HG02759 (cell line): ENCODE measurements around the gene FTMT.
"Not testable (repeated sequence)": the region's sequence is repeated elsewhere in the genome, so short reads cannot be mapped to it uniquely, and the experiment has no call there.

Experiments
- ATAC-seq: cut with Tn5 transposase; IDR thresholded peaks from one replicate; pipeline ENCODE4 v1.9.1; 2021; ENCODE audit warnings: mild to moderate bottlenecking, moderate library complexity; ENCODE audit not compliant: unreplicated experiment

FTMT gene

DNA sequence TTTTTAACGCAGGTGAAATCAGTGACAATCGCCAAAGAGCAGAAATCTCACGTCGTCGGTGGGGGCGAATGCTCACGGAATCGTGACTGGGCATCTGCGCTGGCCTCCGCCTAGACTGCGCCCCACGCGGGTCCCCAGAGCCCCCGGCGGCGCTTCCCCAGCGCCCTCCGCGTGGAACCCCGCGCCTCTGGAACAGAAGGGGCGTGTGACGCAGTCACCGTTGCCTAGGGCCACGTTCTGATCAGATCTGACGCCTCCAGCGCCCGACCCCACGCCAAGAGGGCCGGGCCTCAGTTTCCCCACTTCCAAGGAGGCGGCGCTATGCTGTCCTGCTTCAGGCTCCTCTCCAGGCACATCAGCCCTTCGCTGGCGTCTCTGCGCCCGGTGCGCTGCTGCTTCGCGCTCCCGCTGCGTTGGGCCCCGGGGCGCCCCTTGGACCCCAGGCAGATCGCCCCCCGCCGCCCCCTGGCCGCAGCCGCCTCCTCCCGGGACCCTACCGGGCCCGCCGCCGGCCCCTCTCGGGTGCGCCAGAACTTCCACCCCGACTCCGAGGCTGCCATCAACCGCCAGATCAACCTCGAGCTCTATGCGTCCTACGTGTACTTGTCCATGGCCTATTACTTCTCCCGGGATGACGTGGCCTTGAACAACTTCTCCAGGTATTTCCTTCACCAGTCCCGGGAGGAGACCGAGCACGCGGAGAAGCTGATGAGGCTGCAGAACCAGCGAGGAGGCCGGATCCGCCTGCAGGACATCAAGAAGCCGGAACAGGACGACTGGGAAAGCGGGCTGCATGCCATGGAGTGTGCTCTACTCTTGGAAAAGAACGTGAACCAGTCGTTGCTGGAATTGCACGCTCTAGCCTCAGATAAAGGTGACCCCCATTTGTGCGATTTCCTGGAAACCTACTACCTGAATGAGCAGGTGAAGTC is at the start of gene FTMT:
FTMT (plus strand) TSS at position 240 of the 932 bp plus-strand sequence; CDS start at position 322, 82 bp downstream.
- no peak for ATAC-seq

DNA sequence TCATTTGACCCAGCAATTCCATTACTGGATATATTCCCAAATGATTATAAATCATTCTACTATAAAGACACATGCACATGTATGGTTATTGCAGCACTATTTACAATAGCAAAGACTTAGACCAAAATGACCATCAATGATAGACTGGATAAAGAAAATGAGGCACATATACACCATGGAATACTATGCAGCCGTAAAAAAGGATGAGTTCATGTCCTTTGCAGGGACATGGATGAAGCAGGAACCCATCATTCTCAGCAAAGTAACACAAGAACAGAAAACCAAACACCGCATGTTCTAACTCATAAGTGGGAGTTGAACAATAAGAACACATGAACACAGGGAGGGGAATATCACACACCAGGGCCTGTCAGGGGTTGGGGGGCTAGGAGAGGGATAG is 46.4 kb upstream of the FTMT start:
- not testable (repeated sequence) for ATAC-seq

DNA sequence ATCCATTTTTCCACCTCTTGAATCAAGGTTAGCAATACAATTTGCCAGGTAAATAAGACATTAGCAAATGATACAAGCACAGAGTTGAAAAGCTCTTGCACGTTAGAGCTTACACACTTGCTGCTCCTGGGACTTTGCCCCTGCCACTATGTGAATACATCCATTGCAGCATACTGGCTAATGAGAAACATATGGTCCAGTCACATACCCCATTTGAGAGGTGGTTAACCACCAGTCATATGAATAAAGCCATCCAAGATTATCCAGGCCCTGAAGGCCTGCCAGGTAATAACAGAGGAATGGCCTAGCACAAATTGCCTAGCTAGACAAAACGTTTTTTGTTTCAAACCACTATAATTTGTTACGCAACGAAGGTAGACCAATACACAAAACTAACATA is 45.8 kb upstream of the FTMT start:
- ATAC-seq = no peak

DNA sequence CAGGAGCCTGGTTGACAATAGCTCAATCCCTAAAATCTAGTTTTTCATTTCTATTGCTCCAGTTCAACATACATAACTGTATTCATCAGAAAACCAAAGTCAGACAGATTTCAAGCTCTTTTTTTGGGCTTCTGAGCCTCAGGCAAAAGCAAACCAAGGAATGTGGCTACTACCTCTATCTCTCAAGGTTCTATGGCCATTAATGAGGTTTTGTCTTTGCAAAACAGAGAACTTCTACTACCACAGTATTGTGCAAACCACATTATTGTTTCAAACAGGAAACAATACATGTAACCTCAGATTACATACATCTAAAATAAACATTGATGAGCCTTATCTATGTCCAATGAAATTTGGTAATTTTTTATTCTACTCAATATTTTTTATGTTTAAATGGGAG is 35.5 kb upstream of the FTMT start:
- no peak for ATAC-seq

DNA sequence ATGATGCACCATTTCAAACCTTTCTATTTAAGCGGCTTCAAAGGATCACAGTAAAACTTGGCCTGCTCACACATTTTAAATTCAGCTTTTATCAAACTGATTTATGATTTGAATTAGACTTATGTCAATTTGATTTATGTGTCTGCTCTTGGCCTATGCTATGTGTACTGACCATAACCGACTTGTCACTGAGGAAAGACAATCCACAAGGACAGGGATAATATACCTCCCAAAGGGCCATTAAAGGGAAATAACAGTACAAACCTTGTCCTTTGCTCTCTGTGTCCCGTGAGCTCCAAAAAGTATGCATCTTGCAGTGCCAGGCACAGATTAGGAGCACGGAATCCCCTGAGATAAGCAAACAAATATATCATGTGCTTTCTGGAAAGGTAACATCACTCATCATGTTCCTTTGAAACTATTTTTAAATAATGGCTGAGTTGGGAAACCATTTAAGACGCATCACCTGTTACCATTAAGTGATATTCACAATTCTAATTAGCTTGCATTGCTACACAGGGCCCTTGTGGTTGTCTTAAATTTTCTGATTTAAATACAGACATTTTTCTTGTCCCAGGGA is 31.9 kb upstream of the FTMT start:
- no peak for ATAC-seq

DNA sequence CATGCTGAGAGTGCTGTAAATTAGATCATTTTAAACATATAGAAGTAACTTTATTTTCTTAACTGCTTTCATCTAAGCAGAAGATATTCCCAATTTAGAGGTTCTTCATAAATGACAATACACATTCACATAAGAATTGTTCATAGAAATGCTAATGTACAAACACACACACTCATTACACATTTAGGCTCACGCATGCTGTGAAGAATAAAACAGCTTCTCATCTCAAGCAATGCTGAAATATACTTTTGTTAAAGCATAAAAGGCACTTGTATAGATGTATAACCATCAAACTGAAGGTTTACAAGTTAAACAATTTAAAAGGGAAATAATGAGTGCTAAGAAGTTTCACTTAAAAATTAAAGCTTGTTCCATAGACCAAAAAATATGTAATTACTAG is 18.1 kb upstream of the FTMT start:
- ATAC-seq = no peak

DNA sequence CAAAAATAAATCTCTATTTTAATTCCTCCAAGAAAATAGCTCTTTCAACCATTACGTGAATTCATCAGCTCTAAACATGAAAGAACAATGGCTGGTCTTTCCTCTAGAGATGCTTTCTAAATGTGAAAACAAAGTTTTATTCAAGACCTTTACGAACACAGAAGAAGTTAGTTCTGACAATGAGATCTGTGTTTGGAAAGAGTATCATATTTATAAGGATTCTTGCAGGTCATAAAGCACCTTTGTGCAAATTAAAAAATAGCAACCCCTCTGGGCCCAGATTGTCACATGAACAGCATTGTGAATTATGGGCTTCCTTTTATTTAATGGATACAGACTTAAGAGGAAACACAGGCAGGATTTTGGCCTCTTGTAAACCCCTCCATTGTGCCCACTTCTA is 17.7 kb upstream of the FTMT start:
- ATAC-seq = no peak

DNA sequence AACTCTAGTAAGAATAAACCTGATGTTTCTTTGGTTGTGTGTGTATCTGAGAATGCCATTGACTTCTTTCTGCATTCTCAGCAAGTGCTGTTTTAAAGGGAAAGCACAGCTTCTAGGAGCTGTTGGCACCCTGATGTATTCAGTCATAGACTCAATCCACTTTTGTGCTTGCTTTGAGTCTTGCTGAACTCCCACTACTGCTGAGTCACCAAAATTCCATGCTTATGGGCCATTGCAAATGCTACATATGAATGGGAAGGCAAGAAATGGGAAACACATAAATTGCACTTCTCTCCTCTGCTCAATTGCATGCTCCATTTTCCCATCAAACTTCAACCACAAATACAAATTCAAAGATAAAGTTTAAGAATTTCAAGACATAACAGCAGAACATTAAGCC is 9.8 kb upstream of the FTMT start:
- no peak for ATAC-seq

DNA sequence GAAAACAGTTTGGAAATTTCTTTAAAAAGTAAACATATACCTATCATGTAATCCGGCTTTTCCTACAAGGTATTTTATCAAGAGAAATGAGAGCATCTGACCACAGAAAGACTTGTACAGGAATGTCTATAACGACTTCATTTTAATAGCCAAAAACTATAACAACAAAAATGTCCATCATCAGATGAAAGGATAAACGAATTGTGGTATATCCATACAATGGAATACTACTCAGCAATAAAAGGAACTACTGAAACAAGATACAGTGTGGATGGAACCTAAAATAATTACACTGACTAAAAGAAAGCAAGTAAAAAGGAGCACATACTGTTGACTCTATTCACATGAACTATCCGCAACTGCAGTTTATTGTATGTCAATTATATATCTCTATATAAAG is 1.4 kb upstream of the FTMT start:
- ATAC-seq = no peak

DNA sequence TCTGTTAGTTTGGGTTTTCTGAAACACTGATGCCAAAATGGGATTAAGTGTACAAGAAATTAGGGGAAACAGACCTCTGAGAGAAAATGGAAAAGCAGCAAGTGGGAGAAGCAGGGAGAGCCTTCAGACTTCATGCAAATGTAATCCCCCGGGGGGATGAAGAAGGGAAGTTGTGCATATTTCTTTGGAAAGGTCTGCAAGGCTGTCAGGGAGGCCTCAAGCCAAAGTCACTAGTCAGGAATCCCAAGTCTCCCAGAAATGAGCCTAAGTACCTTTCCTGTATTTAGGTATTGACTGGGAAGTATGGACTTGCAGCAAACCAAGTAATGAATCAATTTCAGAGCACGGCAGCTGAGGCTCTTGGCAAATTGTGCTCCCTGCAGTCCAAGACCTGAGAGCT is 2.2 kb downstream of the FTMT start:
- no peak for ATAC-seq

DNA sequence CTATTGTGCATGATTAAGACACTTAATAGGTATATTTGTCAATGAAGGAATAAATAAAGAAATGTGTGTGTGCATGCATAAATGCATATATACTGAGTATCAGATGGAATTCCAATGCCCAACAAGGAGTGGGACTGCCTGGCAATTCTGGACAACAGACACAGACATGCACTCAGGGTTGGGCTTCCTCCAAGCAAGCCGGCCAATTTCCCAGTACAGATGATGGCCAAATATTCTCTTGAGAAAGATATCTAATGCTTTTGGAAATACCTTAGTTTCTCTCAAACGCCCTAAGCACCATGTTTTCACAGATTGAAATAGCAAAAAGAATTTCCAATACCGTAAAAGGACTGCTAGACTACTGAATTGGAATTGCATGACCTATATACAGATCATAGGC is 11.1 kb downstream of the FTMT start:
- ATAC-seq = no peak

DNA sequence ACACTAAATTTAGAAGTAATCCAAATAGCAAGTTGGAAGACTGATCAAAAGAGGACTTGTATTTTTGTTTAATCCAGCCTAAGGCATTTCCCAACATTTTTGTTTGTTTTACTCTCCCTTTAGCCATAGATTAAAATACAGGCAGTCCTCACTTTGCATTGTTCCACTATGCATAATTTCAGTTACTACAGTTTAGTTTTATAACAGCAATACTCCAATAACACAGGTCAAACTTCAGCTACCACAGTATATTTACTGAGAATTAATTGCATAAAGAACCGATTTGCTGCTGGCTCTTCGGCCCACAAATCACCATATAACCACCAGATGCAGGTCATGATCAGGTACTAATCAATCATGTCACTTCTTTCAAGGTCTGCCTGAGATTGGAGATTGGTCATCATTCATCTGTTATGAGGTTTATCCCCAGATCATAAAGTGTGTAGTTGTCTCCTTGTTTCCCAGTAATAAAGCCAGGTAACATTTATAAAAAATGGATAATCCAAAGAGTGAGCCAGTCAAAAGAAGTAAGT is 12.1 kb downstream of the FTMT start:
- ATAC-seq = no peak

DNA sequence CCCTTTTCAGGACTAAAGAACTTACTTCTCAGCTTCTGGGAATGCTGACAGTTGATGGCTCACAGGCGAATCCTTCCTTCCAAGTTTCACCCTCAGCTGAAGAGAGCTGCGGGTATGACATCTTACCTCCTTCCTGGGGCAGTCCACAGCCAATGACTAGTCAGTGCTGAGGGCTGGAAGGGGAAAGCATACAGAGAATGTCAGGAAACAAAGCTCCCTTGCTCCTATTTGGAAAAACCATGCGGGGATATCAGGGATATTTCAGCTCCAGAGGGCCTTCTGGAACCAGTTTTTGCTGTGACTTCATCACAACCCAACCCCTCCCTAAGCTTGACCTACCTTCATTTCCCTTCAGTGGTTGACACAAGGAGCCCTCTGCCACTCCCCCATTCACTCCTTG is 15.7 kb downstream of the FTMT start:
- ATAC-seq = no peak

DNA sequence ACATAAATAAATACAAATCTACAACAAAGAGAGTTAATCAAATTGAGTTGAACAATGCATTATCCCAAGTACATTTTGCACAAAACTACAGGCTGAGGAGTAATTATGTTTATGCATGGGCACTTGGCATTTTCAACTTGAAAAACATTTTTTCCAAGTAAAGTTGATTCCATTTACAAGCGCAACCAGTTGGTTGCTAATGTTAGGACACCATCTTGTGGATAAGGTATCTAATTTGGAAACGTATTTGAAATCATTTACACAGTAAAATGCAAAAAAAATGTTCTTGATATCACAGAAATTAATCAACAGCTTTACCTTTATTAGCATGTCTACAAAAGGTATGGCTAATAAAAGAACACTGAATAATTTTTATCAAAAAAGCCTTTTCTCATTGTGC is 18.8 kb downstream of the FTMT start:
- ATAC-seq = no peak

DNA sequence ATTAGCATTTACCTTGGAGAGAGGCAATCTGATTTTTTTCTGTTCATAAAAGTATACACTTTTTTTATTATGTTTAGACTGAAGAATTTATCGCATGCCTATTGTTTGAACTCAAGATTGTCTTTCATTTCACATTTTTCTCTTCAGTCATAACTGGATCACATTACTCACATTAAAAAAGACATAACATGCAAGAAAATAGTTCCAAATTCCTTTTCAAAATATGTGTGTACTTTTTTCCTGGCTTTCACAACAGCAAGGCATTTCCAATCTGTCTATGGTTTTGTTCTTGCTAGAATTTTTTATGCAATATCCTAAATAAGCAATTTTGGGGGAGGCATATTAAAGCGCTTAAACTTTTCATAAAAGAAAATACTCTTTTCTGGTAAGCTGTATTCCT is 21.2 kb downstream of the FTMT start:
- ATAC-seq = no peak

DNA sequence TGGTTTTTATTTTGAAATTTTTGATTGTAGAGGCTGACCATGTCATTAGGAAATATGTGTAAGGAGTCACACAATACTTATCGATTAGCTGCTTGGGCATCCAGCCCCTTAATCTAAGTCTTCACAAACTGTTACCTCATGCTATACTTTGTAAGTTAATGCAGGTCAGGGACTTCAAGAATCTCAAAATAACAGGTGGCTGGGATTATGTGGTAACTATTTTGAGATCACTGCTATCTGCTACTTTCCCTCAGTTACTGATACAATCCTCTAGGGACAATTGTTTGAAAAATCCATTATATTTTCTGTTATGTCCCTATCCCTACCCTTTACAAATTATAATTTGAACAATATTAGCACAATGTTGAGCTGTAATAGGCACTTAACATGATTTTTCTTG is 21.7 kb downstream of the FTMT start:
- no peak for ATAC-seq

DNA sequence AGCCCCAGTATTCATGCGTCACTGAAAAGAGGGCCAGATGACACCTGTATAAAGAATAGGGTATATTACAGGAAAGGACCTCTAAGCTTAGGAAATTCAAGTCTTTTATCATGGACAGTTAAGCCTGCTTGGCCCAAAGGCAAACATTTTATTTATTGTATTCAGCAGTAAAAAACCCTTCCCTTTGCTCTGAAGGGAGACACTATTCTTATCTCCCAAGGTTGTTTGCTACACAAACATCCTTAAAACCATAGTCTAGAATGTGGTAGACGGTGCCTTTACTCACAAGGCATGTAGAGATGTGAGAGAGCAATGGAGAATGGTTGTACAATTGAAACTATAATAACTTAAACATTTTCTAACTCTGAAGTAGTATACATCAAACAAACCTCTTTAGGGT is 33.9 kb downstream of the FTMT start:
- no peak for ATAC-seq

DNA sequence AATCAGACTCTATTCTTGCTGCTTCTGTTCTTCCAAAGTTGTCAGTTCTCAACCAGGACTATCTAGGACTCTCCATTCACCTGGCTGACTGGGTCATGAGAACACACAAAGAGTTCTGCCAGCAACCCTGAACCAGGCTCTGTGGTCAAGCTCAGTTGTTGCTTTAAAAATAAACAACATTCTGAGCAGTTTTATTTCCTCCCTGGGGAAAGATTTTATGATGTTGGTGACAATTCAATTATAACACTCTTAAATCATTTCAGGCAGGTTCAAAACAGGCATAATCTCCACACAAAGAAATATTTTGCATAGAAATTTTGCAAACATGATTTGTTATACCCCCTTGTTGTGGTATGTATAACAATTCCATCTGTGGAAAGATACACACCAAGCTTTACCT is 36.0 kb downstream of the FTMT start:
- ATAC-seq = no peak

DNA sequence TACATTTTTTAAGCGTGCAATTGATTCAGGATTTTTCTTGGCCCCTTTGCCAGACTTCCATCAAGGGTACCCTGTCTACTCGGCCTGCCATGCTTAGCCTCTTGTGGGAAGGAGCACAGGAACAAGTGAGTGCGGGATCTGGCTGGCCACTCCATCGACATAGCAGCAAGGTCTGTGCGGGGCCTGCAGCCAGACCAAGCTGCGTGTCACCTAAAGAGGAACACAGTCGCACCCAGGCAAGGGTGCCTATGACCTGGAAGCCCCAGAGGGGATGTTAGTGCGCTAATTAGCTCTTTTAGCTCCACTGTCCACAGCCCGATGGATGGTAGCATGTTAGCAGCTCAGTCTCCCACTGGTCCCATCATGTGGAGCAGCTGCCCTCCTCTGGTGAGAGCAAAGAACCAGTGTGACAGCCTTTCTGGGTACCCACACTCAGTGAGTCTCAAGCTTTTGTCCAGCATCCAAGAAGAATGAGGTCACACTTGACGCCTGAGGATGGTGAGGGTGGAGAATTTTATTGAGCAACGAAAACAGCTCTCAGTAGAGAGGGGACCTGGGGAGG is 38.7 kb downstream of the FTMT start:
- ATAC-seq = no peak

DNA sequence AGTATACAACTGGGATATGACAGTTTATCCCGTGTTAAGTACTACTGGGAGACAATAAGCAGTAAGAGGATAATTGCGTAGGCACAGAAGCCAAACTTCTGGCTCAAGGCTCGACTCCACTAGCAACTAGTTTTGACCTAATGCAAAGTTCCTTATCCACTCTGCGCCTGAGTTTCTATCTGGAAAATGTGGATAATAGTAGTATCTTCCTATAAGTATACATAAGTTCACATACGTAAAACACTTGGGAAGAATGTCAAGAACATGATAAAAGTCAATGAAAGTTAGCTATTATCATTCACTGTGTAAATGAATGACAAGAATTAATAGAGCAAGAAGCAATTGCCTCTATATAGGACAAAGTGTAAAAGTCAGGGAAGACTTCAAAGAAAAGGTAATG is 45.7 kb downstream of the FTMT start:
- no peak for ATAC-seq

DNA sequence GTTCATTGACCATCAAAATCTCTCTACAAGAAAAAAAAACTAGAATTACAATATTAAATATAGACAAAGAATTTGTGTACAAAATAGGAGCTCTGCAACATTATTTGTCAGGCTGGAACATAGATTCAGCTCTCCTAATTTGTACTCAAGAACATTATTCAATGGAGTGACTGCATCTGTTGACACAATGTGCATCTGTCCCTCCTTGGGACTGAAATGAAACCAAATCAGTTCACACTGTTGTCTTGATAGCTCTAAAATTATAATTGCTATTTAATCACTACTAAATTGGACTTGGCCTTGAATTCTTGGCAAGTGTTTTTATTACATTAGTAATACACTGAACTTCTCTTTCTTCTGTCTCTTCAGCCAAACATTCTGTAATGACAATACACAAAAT is 47.7 kb downstream of the FTMT start:
- ATAC-seq = no peak
